ENCODE results near the gene PHACTR1.

The PHACTR1 gene

DNA sequence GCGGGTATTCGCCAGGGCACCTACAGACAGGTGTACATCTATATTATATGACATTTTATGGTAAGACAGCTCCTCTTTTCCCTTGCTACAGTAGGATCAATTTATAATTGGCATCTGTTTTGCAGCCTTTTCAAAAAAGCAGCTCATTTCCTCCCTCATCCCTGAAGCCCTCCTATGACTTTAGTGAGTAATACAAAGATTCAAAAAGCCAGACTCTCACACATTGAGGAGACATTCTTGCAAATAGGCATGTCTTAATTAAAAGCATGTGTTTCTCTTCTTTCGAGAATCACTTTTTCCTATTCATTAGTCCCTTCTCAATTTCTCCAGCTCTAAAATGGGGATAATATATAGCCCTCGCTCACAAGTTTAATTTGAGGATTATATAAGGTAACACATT lies 328.3 kb downstream of the PHACTR1 start:
- TF ChIP-seq, protein P1, sequence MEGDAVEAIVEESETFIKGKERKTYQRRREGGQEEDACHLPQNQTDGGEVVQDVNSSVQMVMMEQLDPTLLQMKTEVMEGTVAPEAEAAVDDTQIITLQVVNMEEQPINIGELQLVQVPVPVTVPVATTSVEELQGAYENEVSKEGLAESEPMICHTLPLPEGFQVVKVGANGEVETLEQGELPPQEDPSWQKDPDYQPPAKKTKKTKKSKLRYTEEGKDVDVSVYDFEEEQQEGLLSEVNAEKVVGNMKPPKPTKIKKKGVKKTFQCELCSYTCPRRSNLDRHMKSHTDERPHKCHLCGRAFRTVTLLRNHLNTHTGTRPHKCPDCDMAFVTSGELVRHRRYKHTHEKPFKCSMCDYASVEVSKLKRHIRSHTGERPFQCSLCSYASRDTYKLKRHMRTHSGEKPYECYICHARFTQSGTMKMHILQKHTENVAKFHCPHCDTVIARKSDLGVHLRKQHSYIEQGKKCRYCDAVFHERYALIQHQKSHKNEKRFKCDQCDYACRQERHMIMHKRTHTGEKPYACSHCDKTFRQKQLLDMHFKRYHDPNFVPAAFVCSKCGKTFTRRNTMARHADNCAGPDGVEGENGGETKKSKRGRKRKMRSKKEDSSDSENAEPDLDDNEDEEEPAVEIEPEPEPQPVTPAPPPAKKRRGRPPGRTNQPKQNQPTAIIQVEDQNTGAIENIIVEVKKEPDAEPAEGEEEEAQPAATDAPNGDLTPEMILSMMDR (IDR thresholded peaks at IDR 0.05): no peak
- no peak overlapping the region for H2AFZ ChIP-seq
- H3K9me3 ChIP-seq (ENCODE audit: control insufficient read depth, low read length): no peaks in the 10 kb centered on the region
- no peak overlapping the region for H3K4me2 ChIP-seq (ENCODE audit: low read length)
- H3K27me3 ChIP-seq (ENCODE audit: control insufficient read depth, insufficient read depth, low read length): no peaks in the 10 kb centered on the region
- no peak overlapping the region for H3K27ac ChIP-seq
- H3K79me2 ChIP-seq: no peaks in the 10 kb centered on the region
- no peak overlapping the region for H3K4me3 ChIP-seq (ENCODE audit: low read depth, low read length)
- no peak overlapping the region for H3K9ac ChIP-seq
- no peaks in the 10 kb centered on the region for H3K4me1 ChIP-seq
- H3K36me3 ChIP-seq (ENCODE audit: control insufficient read depth, insufficient read depth, low read length): no peaks in the 10 kb centered on the region

DNA sequence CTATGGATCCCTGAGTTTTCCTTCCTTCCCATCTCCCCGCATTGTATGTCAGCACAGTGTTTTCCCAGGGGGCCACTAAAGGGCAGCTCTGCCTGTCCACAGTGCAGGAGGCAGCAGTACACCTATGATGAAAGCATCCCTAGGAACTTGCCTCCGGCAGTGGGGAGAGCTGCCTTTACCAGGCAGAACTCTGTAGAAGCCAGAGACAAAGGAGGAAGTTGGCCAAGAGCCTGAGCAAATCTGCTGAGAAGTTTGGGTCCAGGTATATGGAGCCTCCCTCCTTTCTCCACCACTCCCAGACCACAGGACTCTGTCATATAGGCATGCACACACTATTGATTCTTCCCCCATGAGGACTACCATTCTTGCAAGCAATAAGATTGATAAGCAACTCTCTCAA lies 329.1 kb downstream of the PHACTR1 start:
- no peak overlapping the region for H3K27ac ChIP-seq

DNA sequence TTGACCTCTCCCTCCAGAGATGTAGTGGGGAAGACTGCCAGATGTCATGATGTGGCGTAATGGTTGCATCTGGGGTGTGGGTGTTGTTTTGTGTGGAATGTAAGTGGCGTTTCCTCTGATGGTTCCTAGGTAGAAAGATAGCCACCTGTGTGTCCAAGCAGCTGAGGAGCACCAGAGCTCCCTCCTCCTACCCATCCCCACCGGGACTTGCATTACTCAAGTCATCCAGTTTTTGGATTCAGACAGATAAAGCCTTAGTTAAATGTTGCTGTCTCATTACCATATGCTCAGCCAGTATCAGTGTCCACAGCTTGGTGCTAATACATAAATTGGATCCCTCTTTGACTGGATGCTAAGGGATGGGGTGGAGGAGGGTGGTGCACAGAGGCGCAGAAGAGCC lies 329.5 kb downstream of the PHACTR1 start:
- Histone ChIP-seq H3K9ac (no peak overlapping the region), H2AFZ (no peak overlapping the region), H3K4me3 (ENCODE audit: low read depth, low read length) (no peak overlapping the region), H3K36me3 (ENCODE audit: control insufficient read depth, insufficient read depth, low read length) (no peaks in the 10 kb centered on the region), H3K4me1 (no peaks in the 10 kb centered on the region), H3K79me2 (no peaks in the 10 kb centered on the region), H3K27ac (no peak overlapping the region), H3K9me3 (ENCODE audit: control insufficient read depth, low read length) (no peaks in the 10 kb centered on the region), H3K27me3 (ENCODE audit: control insufficient read depth, insufficient read depth, low read length) (no peaks in the 10 kb centered on the region), H3K4me2 (ENCODE audit: low read length) (no peak overlapping the region)
- TF ChIP-seq, protein P1 (IDR thresholded peaks at IDR 0.05): no peak

More for the DNA sequence above, 329.1 kb downstream of the PHACTR1 start:
- H2AFZ ChIP-seq: no peak overlapping the region
- no peak overlapping the region for H3K9ac ChIP-seq
- H3K79me2 ChIP-seq: no peaks in the 10 kb centered on the region
- TF ChIP-seq, protein P1 (IDR thresholded peaks at IDR 0.05): no peak
- H3K4me1 ChIP-seq: no peaks in the 10 kb centered on the region
- H3K4me2 ChIP-seq (ENCODE audit: low read length): no peak overlapping the region
- H3K9me3 ChIP-seq (ENCODE audit: control insufficient read depth, low read length): no peaks in the 10 kb centered on the region
- H3K36me3 ChIP-seq (ENCODE audit: control insufficient read depth, insufficient read depth, low read length): no peaks in the 10 kb centered on the region
- H3K27me3 ChIP-seq (ENCODE audit: control insufficient read depth, insufficient read depth, low read length): no peaks in the 10 kb centered on the region
- H3K4me3 ChIP-seq (ENCODE audit: low read depth, low read length): no peak overlapping the region

DNA sequence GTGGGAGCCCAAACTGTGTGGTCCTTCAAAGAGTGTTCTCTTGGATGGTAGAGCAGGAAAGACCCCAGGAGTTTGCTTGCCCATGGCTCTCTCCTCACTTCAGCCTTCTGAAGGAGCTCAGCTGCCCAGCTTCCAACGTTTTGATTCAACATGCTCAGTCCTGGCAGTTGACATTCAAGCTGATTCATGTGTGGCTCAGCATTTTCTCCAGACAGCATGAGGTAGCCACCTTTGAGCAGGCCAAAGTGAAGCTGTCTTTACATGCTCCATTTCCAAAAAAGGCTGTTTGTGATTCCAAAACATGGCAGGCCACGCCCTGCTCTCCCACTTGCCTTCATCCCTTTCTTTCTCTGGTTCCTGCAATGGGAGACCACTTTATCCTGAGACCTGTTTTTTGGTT lies 331.5 kb downstream of the PHACTR1 start:
- Histone ChIP-seq H3K4me3 (ENCODE audit: low read depth, low read length) (no peak overlapping the region), H3K79me2 (no peaks in the 10 kb centered on the region), H3K4me1 (no peaks in the 10 kb centered on the region), H3K9ac (no peak overlapping the region), H3K4me2 (ENCODE audit: low read length) (no peak overlapping the region), H3K27me3 (ENCODE audit: control insufficient read depth, insufficient read depth, low read length) (no peaks in the 10 kb centered on the region), H3K9me3 (ENCODE audit: control insufficient read depth, low read length) (no peaks in the 10 kb centered on the region), H3K27ac (no peak overlapping the region), H2AFZ (no peak overlapping the region), H3K36me3 (ENCODE audit: control insufficient read depth, insufficient read depth, low read length) (no peaks in the 10 kb centered on the region)
- TF ChIP-seq, protein P1 (IDR thresholded peaks at IDR 0.05): no peak

DNA sequence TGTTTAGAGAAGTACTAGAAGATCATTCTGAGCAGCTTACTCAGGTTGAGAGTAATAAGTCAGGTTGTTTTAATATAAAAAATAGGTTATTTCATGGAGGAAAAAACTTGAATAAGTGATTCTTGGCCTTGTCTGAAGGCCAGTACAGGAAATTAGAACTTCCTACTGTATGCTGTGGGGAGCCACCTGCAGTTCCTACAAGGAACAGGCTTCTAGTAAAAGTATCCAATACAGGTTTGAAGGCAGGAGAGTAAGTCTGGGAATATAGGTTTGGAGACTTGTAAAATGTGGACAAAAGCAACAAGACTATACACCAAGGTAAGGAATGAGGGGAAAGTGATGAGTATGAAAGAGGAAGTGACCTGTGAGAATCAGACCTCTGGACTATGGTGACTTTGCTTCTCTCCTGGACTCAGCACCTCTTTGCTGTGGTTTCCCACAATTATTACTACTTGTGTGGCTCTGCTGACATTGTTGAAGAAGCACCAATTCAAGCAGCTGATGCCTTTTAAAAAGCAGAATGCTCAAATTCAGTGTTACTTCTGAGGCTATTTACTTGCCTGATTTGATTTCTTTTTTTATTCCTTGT lies 333.2 kb downstream of the PHACTR1 start:
- H3K9ac ChIP-seq: no peak overlapping the region
- TF ChIP-seq, protein P1 (IDR thresholded peaks at IDR 0.05): no peak
- no peak overlapping the region for H3K4me3 ChIP-seq (ENCODE audit: low read depth, low read length)
- no peaks in the 10 kb centered on the region for H3K36me3 ChIP-seq (ENCODE audit: control insufficient read depth, insufficient read depth, low read length)
- no peak overlapping the region for H3K4me2 ChIP-seq (ENCODE audit: low read length)
- no peak overlapping the region for H2AFZ ChIP-seq
- H3K27me3 ChIP-seq (ENCODE audit: control insufficient read depth, insufficient read depth, low read length): no peaks in the 10 kb centered on the region
- H3K4me1 ChIP-seq: no peaks in the 10 kb centered on the region
- H3K27ac ChIP-seq: no peak overlapping the region
- no peaks in the 10 kb centered on the region for H3K79me2 ChIP-seq
- no peaks in the 10 kb centered on the region for H3K9me3 ChIP-seq (ENCODE audit: control insufficient read depth, low read length)
